SKM-1 (cell line): ENCODE measurements around the gene ARPC1B.

Experiments
- DNase-seq: peaks from one replicate; lab custom pipeline; 2025; ENCODE audit not compliant: unreplicated experiment; lab: John Stamatoyannopoulos, UW

ARPC1B gene

DNA sequence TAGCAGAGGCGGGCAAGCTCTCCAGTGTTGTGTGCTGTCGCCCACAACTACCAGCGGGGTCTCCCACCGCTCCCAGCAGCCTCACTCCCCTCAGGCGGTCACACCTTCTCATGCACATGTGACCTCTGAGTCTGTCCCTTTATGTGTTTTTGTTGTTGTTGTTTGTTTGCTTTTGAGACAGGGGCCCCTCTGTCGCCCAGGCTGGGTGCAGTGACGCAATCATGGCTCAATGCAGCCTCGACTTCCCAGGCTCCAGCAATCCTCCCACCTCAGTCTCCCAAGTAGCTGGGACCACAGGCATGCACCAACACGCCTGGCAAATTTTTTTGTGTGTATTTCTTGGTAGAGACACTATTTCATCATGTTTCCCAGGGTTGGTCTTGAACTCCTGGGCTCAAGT is 65.7 kb downstream of the ARPC1B start:
- no peak for DNase-seq
